HG03025 (cell line): ENCODE results near the gene DUSP9.

Experiments used
- ATAC-seq: cut with Tn5 transposase; IDR thresholded peaks from one replicate; pipeline ENCODE4 v1.9.1; 2021; ENCODE audit warnings: mild to moderate bottlenecking, moderate library complexity; ENCODE audit not compliant: unreplicated experiment, low FRiP score

DUSP9 gene

GRCh38 chrX:153647461-153648357 is 706 bp downstream of the DUSP9 start:
- ATAC-seq = no peak

- no peak for ATAC-seq
Observed at GRCh38 chrX:153648358-153649177, 1.6 kb downstream of the DUSP9 start.

GRCh38 chrX:153649178-153649914 is 2.3 kb downstream of the DUSP9 start:
- no peak for ATAC-seq

- no peak for ATAC-seq
Observed at GRCh38 chrX:153649915-153650782, 3.1 kb downstream of the DUSP9 start.

- ATAC-seq = no peak
Observed at GRCh38 chrX:153650959-153651358, 4.0 kb downstream of the DUSP9 start.

GRCh38 chrX:153651540-153652079 is 4.6 kb downstream of the DUSP9 start:
- ATAC-seq = no peak

- ATAC-seq = no peak
Observed at GRCh38 chrX:153653556-153653955, 6.6 kb downstream of the DUSP9 start.

GRCh38 chrX:153657161-153657560 is 10.2 kb downstream of the DUSP9 start:
- no peak for ATAC-seq

GRCh38 chrX:153659268-153659667 is 12.3 kb downstream of the DUSP9 start:
- ATAC-seq = no peak

GRCh38 chrX:153662266-153662665 is 15.3 kb downstream of the DUSP9 start:
- ATAC-seq = no peak

- no peak for ATAC-seq
Observed at GRCh38 chrX:153665726-153666306, 18.8 kb downstream of the DUSP9 start.

GRCh38 chrX:153667281-153667955 is 20.4 kb downstream of the DUSP9 start:
- ATAC-seq = no peak

- no peak for ATAC-seq
Observed at GRCh38 chrX:153667956-153668396, 21.0 kb downstream of the DUSP9 start.

- no peak for ATAC-seq
Observed at GRCh38 chrX:153668423-153669173, 21.6 kb downstream of the DUSP9 start.

- no peak for ATAC-seq
Observed at GRCh38 chrX:153669174-153669890, 22.3 kb downstream of the DUSP9 start.

- no peak for ATAC-seq
Observed at GRCh38 chrX:153669901-153670731, 23.1 kb downstream of the DUSP9 start.
